HK-2 (cell line): ENCODE measurements around the gene TCFL5.

Experiments used
- DNase-seq: peaks from one replicate; pipeline ENCODE4 v3.0.0-alpha.2; 2018; ENCODE audit not compliant: unreplicated experiment

TCFL5 gene

DNA sequence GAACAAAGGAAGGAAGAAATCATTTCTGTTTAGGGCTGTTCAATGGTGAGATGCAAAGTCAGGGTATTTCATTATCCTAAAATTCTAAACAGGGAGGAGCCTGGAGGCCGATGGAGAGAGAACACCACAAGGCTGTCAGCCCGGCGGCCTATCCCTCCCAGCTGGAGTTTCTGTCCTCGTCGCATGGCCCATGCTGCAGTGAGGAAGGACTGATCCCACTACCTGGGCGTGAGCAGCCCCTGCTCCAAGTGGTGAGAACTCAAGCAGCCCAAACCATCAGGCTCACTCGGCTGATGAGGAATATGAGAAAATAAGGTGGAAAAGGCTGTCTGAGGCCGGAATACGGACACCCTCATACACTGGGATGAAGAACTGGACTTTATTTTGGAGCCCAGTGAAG, 33.9 kb upstream of the TCFL5 start:
- DNase-seq, result no peak

DNA sequence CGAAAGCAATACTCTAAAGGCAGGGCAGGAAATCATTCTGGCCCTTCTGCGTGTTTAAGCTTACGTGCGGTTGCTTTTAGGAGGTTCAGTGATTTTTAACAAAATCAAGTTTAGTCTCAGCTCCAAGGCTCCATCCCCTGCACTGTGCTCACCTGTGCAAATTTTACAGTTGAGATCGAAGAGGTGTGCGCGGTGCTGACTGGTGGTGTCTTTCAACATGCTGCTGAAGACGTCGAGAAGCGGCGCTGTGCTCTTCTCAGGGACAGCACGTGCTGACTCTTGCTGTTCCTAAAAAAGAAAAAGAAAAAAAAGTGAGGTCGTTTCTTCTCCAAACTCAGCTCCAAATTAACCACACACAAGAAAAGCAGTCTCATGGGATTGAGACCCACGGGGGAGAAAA, 32.6 kb upstream of the TCFL5 start:
- DNase-seq, result no peak

DNA sequence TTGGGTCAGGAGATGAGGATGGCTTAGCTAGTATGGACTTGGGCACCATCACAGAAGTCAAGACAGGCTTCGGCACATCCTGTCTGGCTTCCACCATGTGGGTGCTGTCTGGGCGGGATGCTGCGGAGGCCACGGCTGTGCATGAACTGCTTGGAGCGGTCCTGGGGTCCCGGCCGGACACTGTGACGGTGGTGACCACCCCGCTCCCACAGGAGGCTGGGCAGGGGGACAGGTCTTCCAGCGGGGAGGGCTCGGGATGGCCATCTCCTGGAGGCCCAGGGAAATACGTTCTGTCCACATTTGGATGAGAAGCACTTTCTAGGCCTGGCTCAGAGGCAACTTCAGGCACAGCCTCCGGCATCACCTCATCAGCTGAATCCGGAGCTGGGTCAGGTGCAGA, 32.1 kb upstream of the TCFL5 start:
- DNase-seq, result no peak

- no peak for DNase-seq
Observed at GRCh38 chr20:62892348-62893304, 31.0 kb upstream of the TCFL5 start.

- peak; percentile 48 for DNase-seq
Observed at GRCh38 chr20:62891111-62891510, 29.5 kb upstream of the TCFL5 start.

- DNase-seq, result no peak
Observed at GRCh38 chr20:62890444-62890843, 28.8 kb upstream of the TCFL5 start.

- no peak for DNase-seq
Observed at GRCh38 chr20:62889871-62890270, 28.2 kb upstream of the TCFL5 start.

GRCh38 chr20:62889411-62889810, 27.8 kb upstream of the TCFL5 start:
- DNase-seq, result no peak

DNA sequence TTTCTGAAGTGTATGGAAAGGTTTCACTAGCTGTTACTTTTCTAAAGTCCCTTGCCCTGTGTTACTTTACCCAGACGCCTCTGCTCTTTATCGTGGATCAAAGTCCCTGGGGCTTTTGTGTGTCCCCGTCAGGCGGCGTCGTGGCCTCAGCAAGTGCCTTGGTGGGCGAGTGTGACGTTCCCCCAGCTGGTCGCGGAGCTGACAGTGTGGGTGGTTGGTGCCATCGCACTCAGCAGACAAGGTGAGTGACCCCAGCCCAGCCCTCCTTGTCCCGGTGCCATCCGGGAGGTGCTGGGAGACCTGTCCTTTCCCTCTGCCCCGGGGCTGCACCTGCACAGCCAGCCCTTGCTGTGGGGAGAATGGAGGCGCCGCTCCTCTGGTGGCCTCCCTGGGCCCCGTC, 27.3 kb upstream of the TCFL5 start:
- DNase-seq, result no peak

- no peak for DNase-seq
Observed at GRCh38 chr20:62888406-62888805, 26.8 kb upstream of the TCFL5 start.

- no peak for DNase-seq
Observed at GRCh38 chr20:62887860-62888239, 26.2 kb upstream of the TCFL5 start.

DNA sequence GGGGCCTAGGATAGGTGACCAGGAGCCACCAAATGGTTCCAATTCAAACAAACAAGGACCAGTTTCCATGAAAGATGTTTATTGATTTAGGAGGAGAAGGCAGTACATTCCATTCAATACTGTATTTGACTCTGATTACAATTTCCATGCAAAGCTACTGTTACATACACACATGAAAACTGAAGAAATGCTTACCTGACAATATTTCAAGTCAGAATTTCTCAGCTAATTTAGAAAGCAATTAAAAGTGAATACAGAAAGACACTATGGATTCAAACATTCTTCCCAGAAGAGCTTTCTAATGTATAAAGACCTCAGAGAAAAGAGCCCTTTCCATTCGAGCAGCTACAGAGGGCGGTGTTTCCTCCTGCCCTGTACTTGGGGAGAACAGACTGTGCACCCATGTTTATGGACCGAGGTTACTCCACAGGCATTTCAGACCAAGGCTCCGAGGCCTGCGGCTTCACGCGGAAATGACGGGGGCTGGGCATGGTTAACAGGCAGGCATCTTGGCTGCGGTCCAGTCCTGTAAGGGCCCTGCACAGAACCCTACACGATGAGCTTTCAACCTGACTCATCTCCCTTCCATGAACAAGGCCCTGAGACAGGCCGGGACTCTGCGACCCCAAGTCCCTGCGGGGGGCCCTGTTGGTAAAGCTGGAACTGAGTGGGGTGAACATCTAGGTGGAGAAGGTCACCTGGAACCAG, 25.7 kb upstream of the TCFL5 start:
- DNase-seq, result peak; percentile 96

- no peak for DNase-seq
Observed at GRCh38 chr20:62886709-62887058, 25.1 kb upstream of the TCFL5 start.

GRCh38 chr20:62885896-62886708, 24.5 kb upstream of the TCFL5 start:
- DNase-seq, result no peak

DNA sequence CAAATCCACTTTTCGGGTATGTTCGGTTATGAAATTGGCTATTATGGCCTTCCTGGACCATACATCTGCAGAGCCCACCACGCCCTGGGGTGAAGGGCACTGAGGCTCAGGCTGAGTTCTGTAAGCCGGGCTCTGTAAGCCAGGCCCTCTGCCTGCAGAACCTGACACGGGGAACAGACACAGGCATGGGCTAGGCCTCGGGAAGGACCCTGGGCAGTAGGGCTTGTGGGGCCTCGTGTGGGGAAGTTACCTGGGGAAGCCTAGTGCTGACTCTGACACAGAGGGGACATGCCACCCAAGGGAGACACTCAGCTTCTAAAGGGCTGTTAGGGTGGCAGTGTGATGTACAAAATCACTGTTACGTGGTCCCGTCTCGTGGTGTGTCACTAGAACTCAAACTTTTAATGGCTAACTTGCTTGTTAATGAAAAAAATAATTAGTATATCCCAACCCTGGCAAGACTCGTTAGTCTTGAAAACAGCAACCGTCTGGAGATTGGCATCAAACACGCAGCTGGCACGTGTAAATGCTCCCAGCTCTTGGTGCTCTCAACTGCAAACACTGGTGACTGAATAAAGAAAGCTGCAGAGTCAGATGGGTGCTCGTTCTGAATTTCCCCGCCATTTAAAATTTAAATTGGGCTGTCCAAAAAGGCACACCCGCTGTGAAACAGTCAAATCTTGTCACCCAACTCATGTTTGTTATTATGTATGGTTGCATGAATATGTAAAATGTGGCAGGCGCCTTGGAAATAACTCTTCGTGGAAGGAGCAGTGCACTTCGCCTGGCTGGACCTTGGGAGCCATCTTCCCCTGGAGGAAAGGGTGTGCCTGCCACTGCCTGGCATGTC, 23.6 kb upstream of the TCFL5 start:
- no peak for DNase-seq

GRCh38 chr20:62884556-62884955, 22.9 kb upstream of the TCFL5 start:
- DNase-seq, result no peak

DNA sequence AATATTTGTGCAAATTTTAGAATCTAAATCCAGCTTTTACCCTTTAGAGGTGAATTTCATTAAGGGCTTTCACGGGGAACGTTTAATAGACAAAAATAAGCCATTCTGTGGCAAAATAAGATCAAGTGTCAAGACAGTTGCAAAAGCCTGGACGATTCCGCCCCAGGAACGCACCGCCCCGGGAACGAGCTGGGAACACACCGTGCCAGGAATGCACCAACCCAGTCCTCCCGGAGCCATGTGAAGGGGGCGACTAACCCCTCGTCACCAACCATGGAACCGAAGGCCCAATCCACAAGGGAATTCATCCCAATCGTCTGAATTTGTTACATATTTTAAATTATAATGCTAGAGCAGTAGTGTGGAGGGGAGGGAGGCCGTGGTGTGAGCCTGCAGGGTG, 20.8 kb upstream of the TCFL5 start:
- DNase-seq, result no peak

DNA sequence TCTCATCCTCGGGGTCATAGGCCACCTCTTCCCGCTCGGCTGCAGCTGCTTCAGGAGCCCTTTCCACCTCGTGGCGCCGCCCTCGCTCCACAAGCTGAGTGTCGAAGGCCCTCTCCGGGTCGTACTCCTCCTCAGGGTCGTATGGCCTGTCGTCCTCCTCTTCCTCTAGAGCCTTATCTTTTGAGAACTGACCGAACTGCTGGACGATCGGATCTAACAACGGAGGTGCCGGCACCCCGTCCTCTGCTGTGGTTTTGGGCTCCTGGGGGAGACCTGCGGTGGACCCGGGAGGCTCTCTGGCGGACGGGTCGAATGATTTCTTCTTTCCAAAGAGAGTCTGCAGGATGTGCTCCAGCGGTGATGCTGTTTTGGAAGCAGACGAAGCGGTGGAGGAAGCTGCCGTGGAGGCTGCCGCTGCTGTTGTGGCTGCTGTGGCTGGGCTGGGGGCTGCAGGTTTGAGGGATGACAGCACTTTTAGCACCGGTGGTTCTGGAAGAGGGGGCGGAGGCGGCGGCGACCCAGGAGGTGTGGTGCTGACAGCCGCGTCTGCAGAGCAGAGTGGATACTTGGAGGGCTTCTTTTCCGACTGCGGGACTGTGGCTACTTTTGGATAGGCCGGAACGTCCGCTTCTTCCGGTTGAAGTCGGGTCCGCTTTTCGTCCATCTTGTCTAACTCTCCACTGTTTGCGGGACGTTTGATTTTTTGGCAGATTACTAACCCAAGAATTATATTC, 20.2 kb upstream of the TCFL5 start:
- no peak for DNase-seq

- DNase-seq, result no peak
Observed at GRCh38 chr20:62880935-62881661, 19.5 kb upstream of the TCFL5 start.
